SK-N-SH (cell line): ENCODE results near the gene SYNPR. TPM values are rescaled to one million over a fixed set of nuclear protein-coding genes. Genes with fewer than 3 reads are reported as not detected.

ENCODE experiments used
- CTCF ChIA-PET: fragments of 300-600, 350-600 bp; formaldehyde crosslinking; extraction: SDS; loops from one replicate; lab custom pipeline; 2021; lab: Yijun Ruan, JAX
- POLR2A ChIA-PET: fragments of 350-600 bp; sonication (Branson Sonifier 250); formaldehyde crosslinking; extraction: SDS; loops from one replicate; lab custom pipeline; 2020; ENCODE audit warnings: antibody characterized with exemption, inconsistent platforms; lab: Yijun Ruan, JAX
- DNase-seq: peaks from one replicate; pipeline ENCODE4 v3.0.0; 2012
- H2AFZ ChIP-seq: fragments of 200-600 bp; sonication (generic); 2 replicates; pipeline ENCODE4 v1.8.1; 2016; ENCODE audit warnings: antibody characterized with exemption, mild to moderate bottlenecking, low read depth
- H3F3A ChIP-seq: fragments of 200-600 bp; sonication (generic); replicated peaks from 2 replicates; pipeline ENCODE3; 2016; ENCODE audit warnings: antibody characterized with exemption, mild to moderate bottlenecking; ENCODE audit not compliant: insufficient read depth
- H3K27ac ChIP-seq, 2 experiments: fragments of 200-500 bp in 1 of 2; fragments of 200-600 bp in 1 of 2; sonication (Bioruptor generic) in 1 of 2; sonication (generic), shearing (Covaris generic) in 1 of 2; 2 replicates each; pipeline versions ENCODE4 v1.5.1 to v1.6.1; 2014 to 2016; ENCODE audit warnings: low read depth in 2 of 2, inconsistent platforms in 1 of 2, low read length in 1 of 2, mild to moderate bottlenecking in 1 of 2, mixed read lengths in 1 of 2
- H3K27me3 ChIP-seq: fragments of 200-600 bp; sonication (generic), shearing (Covaris generic); 2 replicates; pipeline ENCODE4 v1.6.1; 2016; ENCODE audit warnings: mixed run types; ENCODE audit not compliant: insufficient read depth
- H3K36me3 ChIP-seq, 2 experiments: fragments of 200-500 bp in 1 of 2; fragments of 200-600 bp in 1 of 2; sonication (Bioruptor generic) in 1 of 2; sonication (generic) in 1 of 2; replicated peaks in 1 of 2; 2 replicates each; pipeline versions ENCODE3 to v1.5.1; 2014 to 2016; ENCODE audit warnings: low read length in 1 of 2, mild to moderate bottlenecking in 1 of 2; ENCODE audit not compliant: insufficient read depth in 2 of 2, control insufficient read depth in 1 of 2
- H3K4me1 ChIP-seq, 2 experiments: fragments of 200-500 bp in 1 of 2; fragments of 200-600 bp in 1 of 2; sonication (Bioruptor generic) in 1 of 2; sonication (generic), shearing (Covaris generic) in 1 of 2; 2 replicates each; pipeline versions ENCODE4 v1.5.1 to v1.6.1; 2014 to 2016; ENCODE audit warnings: low read depth in 1 of 2, low read length in 1 of 2, mixed run types in 1 of 2; ENCODE audit not compliant: insufficient read depth in 2 of 2, control insufficient read depth in 1 of 2
- H3K4me2 ChIP-seq: fragments of 200-600 bp; sonication (generic), shearing (Covaris generic); 2 replicates; pipeline ENCODE4 v1.6.1; 2017; ENCODE audit warnings: mixed run types
- H3K4me3 ChIP-seq, 2 experiments: fragments of 200-500 bp in 1 of 2; fragments of 200-600 bp in 1 of 2; sonication (Bioruptor generic) in 1 of 2; sonication (generic), shearing (Covaris generic) in 1 of 2; 2 replicates each; pipeline versions ENCODE4 v1.5.1 to v1.8.1; 2014 to 2016; ENCODE audit warnings: low read depth in 2 of 2, inconsistent platforms in 1 of 2, low read length in 1 of 2, mild to moderate bottlenecking in 1 of 2, mixed read lengths in 1 of 2, moderate library complexity in 1 of 2
- H3K79me2 ChIP-seq: fragments of 200-600 bp; sonication (generic); 2 replicates; pipeline ENCODE4 v1.8.1; 2017; ENCODE audit warnings: mild to moderate bottlenecking; ENCODE audit not compliant: insufficient read depth
- H3K9ac ChIP-seq: fragments of 200-600 bp; sonication (generic); 2 replicates; pipeline ENCODE4 v1.6.1; 2017; ENCODE audit warnings: mixed run types
- H3K9me2 ChIP-seq: fragments of 200-600 bp; sonication (generic); 2 replicates; pipeline ENCODE4 v1.6.1; 2017; ENCODE audit warnings: mixed run types
- H3K9me3 ChIP-seq: fragments of 200-600 bp; sonication (generic); 2 replicates; pipeline ENCODE4 v1.6.1; 2017; ENCODE audit warnings: mixed run types, mild to moderate bottlenecking, moderate library complexity
- H4K20me1 ChIP-seq: fragments of 200-600 bp; sonication (generic); 2 replicates; pipeline ENCODE4 v1.6.1; 2017; ENCODE audit warnings: mild to moderate bottlenecking, mixed run types; ENCODE audit not compliant: insufficient read depth
- CHD2 ChIP-seq: fragments of 150-350 bp; IDR thresholded peaks from 2 replicates; pipeline ENCODE4 v1.6.1; 2018; ENCODE audit warnings: low read length; ENCODE audit not compliant: partially characterized antibody
- CTCF ChIP-seq: fragments of 200-600 bp; sonication (generic); IDR thresholded peaks from 2 replicates; pipeline ENCODE4 v1.6.1; 2017; ENCODE audit warnings: antibody characterized with exemption, mild to moderate bottlenecking, moderate library complexity
- ELF1 ChIP-seq: IDR thresholded peaks from 2 replicates; pipeline ENCODE4 v1.4.0; 2012
- EZH2phosphoT487 ChIP-seq: fragments of 200-600 bp; sonication (generic); IDR thresholded peaks from 2 replicates; pipeline ENCODE4 v1.6.1; 2017; ENCODE audit warnings: low read depth, mixed run types, mild to moderate bottlenecking, antibody characterized with exemption, moderate library complexity, borderline replicate concordance
- FOSL2 ChIP-seq: IDR thresholded peaks from 2 replicates; pipeline ENCODE4 v1.4.0; 2012; ENCODE audit warnings: low read depth, mild to moderate bottlenecking, moderate library complexity, borderline replicate concordance
- FOXJ3 ChIP-seq: sonication (generic); formaldehyde crosslinking; IDR thresholded peaks from 2 replicates; pipeline ENCODE4 v1.5.1; 2020; ENCODE audit warnings: mild to moderate bottlenecking, missing genetic modification reagents
- GABPA ChIP-seq: IDR thresholded peaks from 2 replicates; pipeline ENCODE4 v1.4.0; 2012; ENCODE audit warnings: low read depth, mild to moderate bottlenecking
- JUND ChIP-seq: IDR thresholded peaks from 2 replicates; pipeline ENCODE4 v1.4.0; 2012
- MEF2A ChIP-seq: IDR thresholded peaks from 2 replicates; pipeline ENCODE4 v1.4.0; 2012; ENCODE audit warnings: low read depth, borderline replicate concordance
- PBX3 ChIP-seq: IDR thresholded peaks from 2 replicates; pipeline ENCODE4; 2012
- POLR2AphosphoS5 ChIP-seq: IDR thresholded peaks from 2 replicates; pipeline ENCODE4 v1.6.1; 2012; ENCODE audit warnings: low read depth, low read length
- RAD21 ChIP-seq: IDR thresholded peaks from 2 replicates; pipeline ENCODE4 v1.6.1; 2012; ENCODE audit warnings: mild to moderate bottlenecking, low read length
- REST ChIP-seq: IDR thresholded peaks from 2 replicates; pipeline ENCODE4 v1.6.1; 2012; ENCODE audit warnings: mild to moderate bottlenecking, low read depth, low read length, moderate library complexity
- SMC3 ChIP-seq: IDR thresholded peaks from 2 replicates; pipeline ENCODE4 v1.6.1; 2012; ENCODE audit warnings: low read depth, low read length, improper control_type of control experiment
- TEAD4 ChIP-seq: IDR thresholded peaks from 2 replicates; pipeline ENCODE4 v1.4.0; 2012; ENCODE audit warnings: mild to moderate bottlenecking, borderline replicate concordance; ENCODE audit not compliant: insufficient read depth
- WGBS: methylation state at CpG from one replicate; pipeline ENCODE4 v1.1.6; 2017; ENCODE audit warnings: low lambda C conversion rate; 5-methylcytosine and 5-hydroxymethylcytosine counted together
- polyA plus RNA-seq, 3 experiments: library from polyadenylated mRNA; depleted of rRNA; stranded (reverse); fragments of >200 nt; gene quantifications; 2 replicates each; pipeline ENCODE4 v1.2.3, GENCODE V29; 2012

SYNPR gene
- polyA plus RNA-seq, 1 of the 3 experiments (the other 2 are of a cell fraction) = not detected

DNA sequence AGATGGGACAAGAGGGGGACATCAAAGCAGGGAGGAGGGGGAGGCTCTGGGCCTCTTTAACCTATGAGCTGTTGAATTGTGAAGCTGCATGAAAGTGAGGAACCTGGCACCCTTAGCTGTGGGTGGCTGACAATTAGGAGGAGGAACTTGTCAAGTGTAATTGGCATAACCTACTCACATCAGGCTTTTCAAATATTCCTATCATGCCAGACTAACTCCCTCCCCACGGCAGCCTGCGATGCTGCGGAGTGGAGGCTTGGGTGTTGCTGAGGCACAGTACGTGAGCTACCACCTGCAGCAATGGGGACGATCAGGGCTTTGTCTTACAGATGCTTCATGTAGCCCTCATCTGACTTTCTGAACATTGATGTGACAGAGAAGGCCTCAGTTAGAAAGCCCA is 193.7 kb downstream of the SYNPR start (continued):
- TF ChIP-seq EZH2phosphoT487 (no peak), FOXJ3 (no peak), GABPA (no peak)

DNA sequence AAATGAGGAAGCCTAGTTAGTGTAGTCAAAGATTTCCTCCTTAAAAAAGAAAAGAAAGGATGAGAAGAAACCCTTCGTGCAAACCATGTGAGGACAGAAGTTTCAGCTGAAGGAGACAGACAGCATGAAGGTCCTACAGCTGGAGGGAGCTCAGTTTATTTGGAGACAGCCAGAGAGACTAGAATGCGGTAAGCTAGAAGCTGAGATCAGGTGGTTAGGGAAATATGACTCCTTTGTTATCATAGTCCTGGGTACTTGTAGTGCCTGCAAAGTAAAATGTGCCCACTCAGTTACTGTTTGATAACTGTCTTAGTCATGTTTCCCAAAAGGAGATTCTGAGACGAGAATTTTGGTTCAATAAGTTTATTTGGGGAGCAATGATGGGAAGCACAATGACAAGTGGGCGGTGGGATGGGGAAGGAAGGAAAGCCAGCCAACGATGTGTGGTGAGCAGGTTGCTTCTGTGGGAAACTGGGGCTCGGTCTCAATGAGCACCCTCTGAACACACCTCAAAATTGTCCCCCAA is 195.6 kb downstream of the SYNPR start:
- Histone ChIP-seq H3K9me2 (no peaks in the 10 kb centered on the region), H3K4me2 (no peak overlapping the region), H4K20me1 (no peaks in the 10 kb centered on the region), H2AFZ (no peak overlapping the region), H3K4me3 (no peak overlapping the region), H3K27me3 (no peaks in the 10 kb centered on the region), H3K4me1 (no peaks in the 10 kb centered on the region), H3K36me3 (no peaks in the 10 kb centered on the region), H3K9ac (no peak overlapping the region), H3K9me3 (no peaks in the 10 kb centered on the region), H3K79me2 (no peaks in the 10 kb centered on the region), H3K27ac (no peak overlapping the region), H3F3A (no peaks in the 10 kb centered on the region)
- no peak for DNase-seq
- WGBS = 52% methylated on average over 6 of the region's 6 CpGs
- ChIA-PET POLR2A (no interaction called here), CTCF (interaction anchor here (0.7 to 1.2 kb wide), 2 partner anchors 29 to 42 kb away, joined by 3 read pairs; no protein-coding TSS in a partner anchor)
- TF ChIP-seq CTCF (no peak), FOSL2 (no peak)

DNA sequence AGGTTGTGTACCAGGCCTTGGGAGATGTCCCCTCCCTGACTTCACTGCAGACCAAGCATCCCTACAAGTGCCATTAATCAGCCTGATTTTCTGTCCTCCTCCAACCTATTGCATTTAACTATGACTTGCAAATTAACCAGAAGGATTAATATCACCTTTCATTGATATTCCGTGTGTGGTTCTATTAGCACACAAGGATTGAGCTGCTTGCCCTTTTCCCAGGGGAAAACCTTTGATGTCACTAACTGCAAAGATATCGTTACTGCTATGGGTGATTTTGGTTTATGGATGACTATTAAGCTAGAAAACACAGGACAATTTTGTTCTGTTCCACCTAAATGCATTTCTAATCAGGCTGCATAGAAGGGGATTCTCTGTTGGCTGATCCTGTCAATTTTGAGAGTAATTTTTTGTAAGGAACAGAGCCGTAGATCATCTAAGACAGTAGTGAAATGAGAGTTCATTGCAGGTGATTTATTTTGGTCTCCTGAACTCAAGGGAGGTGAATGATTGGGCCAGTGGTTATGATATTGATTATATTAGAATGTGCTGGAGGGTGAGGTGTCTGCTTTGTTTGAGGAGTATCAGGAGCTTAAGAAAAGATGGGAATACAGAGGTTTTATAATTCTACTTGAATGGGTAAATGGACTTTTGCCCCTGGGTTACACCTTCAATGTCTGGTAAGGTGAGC is 196.9 kb downstream of the SYNPR start:
- H3F3A ChIP-seq = no peaks in the 10 kb centered on the region
- no peak for TF ChIP-seq RAD21
- TF ChIP-seq CTCF = no peak
- no peak for TF ChIP-seq CHD2
- no peak for TF ChIP-seq JUND
- no peak for TF ChIP-seq TEAD4
- TF ChIP-seq MEF2A = no peak
- no peak for TF ChIP-seq PBX3
- TF ChIP-seq ELF1 = no peak
- TF ChIP-seq POLR2AphosphoS5 = no peak
- TF ChIP-seq REST = no peak
- no peak for TF ChIP-seq SMC3
- H4K20me1 ChIP-seq = no peaks in the 10 kb centered on the region
- no peaks in the 10 kb centered on the region for H3K79me2 ChIP-seq
- ChIA-PET CTCF (interaction anchor here (1.2 kb wide), 1 partner anchor 30 kb away, joined by 3 read pairs; no protein-coding TSS in a partner anchor), POLR2A (no interaction called here)
- H3K27me3 ChIP-seq = no peaks in the 10 kb centered on the region
- no peak overlapping the region for H3K27ac ChIP-seq
- no peak overlapping the region for H2AFZ ChIP-seq
- 51% methylated on average over 3 of the region's 3 CpGs for WGBS
- no peak for DNase-seq
- no peaks in the 10 kb centered on the region for H3K9me2 ChIP-seq
- no peak overlapping the region for H3K9ac ChIP-seq
- no peak overlapping the region for H3K4me3 ChIP-seq
- no peak overlapping the region for H3K4me2 ChIP-seq
- H3K4me1 ChIP-seq = no peaks in the 10 kb centered on the region
- no peaks in the 10 kb centered on the region for H3K36me3 ChIP-seq
- H3K9me3 ChIP-seq = no peaks in the 10 kb centered on the region
